ENCODE results near the gene KIAA0753. TPM values are rescaled to one million over a fixed set of nuclear protein-coding genes. Genes with fewer than 3 reads are reported as not detected.
"Not testable (repeated sequence)": the region's sequence is repeated elsewhere in the genome, so short reads cannot be mapped to it uniquely, and the experiment has no call there.

Gene KIAA0753
- total RNA-seq, 4 donors from 2014 or later, result 8.1 to 19.6 (median 13.8) TPM

GRCh38 chr17:6668727-6669425 lies 28.4 kb upstream of the KIAA0753 start:
- peak in 1 of 2 donors; percentile 73 for DNase-seq (ENCODE audit: low spot score in 2 of 2)
- intact Hi-C loops (cut with DNase I; ENCODE audit: low total_unique reads), result no loop called here
- no peak overlapping the region for H3K4me3 ChIP-seq (ENCODE audit: low read depth, poor library complexity, severe bottlenecking)
- WGBS, 2 donors, result 62 to 64% methylated on average over 14 of the region's 14 CpGs
- TF ChIP-seq POLR2A (IDR thresholded peaks at IDR 0.05), result no peak
- TF ChIP-seq, protein P1, sequence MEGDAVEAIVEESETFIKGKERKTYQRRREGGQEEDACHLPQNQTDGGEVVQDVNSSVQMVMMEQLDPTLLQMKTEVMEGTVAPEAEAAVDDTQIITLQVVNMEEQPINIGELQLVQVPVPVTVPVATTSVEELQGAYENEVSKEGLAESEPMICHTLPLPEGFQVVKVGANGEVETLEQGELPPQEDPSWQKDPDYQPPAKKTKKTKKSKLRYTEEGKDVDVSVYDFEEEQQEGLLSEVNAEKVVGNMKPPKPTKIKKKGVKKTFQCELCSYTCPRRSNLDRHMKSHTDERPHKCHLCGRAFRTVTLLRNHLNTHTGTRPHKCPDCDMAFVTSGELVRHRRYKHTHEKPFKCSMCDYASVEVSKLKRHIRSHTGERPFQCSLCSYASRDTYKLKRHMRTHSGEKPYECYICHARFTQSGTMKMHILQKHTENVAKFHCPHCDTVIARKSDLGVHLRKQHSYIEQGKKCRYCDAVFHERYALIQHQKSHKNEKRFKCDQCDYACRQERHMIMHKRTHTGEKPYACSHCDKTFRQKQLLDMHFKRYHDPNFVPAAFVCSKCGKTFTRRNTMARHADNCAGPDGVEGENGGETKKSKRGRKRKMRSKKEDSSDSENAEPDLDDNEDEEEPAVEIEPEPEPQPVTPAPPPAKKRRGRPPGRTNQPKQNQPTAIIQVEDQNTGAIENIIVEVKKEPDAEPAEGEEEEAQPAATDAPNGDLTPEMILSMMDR (IDR thresholded peaks at IDR 0.05), result no peak

DNA sequence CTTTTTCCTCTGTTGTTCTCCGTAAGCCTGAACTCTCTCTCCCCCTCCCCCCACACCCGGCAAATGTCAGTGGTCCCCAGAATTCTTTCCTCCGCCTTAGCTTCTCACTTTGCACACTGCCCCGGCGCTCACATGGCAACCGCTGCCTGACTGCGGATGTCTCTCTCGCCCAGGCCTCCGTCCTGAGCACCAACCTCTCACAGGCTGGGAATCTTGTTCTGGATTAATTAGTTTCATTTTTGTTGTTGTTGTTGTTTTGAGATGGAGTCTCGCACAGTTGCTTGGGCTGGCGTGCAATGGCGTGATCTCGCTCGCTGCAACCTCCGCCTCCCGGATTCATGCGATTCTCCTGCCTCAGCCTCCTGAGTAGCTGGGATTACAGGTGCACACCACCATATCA lies 27.7 kb upstream of the KIAA0753 start:
- intact Hi-C loops (cut with DNase I; ENCODE audit: low total_unique reads), result no loop called here
- no peak for TF ChIP-seq POLR2A (IDR thresholded peaks at IDR 0.05)
- TF ChIP-seq, protein P1 (IDR thresholded peaks at IDR 0.05), result no peak
- WGBS, 2 donors, result 86 to 87% methylated on average over 17 of the region's 17 CpGs
- DNase-seq (ENCODE audit: low spot score in 2 of 2), result peak in 1 of 2 donors; percentile 67
- H3K4me3 ChIP-seq (ENCODE audit: low read depth, poor library complexity, severe bottlenecking), result no peak overlapping the region

GRCh38 chr17:6667516-6667915 lies 27.0 kb upstream of the KIAA0753 start:
- TF ChIP-seq, protein P1 (IDR thresholded peaks at IDR 0.05), result no peak
- TF ChIP-seq POLR2A (IDR thresholded peaks at IDR 0.05), result no peak
- H3K4me3 ChIP-seq (ENCODE audit: low read depth, poor library complexity, severe bottlenecking), result no peak overlapping the region
- DNase-seq (ENCODE audit: low spot score in 2 of 2), result peak in 1 of 2 donors; percentile 60
- intact Hi-C loops (cut with DNase I; ENCODE audit: low total_unique reads), result no loop called here
- 57 to 67% methylated on average over 6 of the region's 6 CpGs for WGBS, 2 donors

GRCh38 chr17:6666557-6666956 lies 26.0 kb upstream of the KIAA0753 start:
- intact Hi-C loops (cut with DNase I; ENCODE audit: low total_unique reads), result no loop called here
- WGBS, 2 donors, result 71 to 83% methylated on average over 6 of the region's 6 CpGs
- peak; percentile 49 to 65 for DNase-seq (ENCODE audit: low spot score in 2 of 2)
- TF ChIP-seq, protein P1 (IDR thresholded peaks at IDR 0.05), result no peak
- no peak for TF ChIP-seq POLR2A (IDR thresholded peaks at IDR 0.05)
- no peak overlapping the region for H3K4me3 ChIP-seq (ENCODE audit: low read depth, poor library complexity, severe bottlenecking)

DNA sequence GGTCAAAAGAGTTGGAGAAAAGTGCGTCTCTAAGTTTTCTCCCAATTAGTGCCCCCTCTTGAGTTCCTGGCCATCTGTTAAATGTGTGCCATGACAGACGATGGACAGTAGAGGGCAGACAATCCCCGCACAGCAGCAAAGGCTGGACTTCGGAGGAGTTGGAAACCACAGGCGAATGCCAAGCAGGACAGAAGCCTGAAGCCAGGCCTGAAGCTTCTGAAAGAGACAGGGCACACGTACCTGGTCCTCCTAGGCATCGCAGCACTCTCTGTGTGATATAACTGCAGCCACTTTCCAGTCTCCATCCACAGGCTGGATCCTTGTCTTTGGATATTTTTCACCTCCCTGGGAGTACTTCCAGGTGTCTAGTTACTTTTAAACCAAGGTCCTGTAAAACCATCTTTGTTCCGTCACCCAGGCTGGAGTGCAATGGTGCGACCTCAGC lies 25.6 kb upstream of the KIAA0753 start:
- WGBS, 2 donors, result 13 to 15% methylated on average over 9 of the region's 9 CpGs
- intact Hi-C loops (cut with DNase I; ENCODE audit: low total_unique reads), result no loop called here
- H3K4me3 ChIP-seq (ENCODE audit: low read depth, poor library complexity, severe bottlenecking), result no peak overlapping the region
- TF ChIP-seq POLR2A (IDR thresholded peaks at IDR 0.05), result no peak
- TF ChIP-seq, protein P1 (IDR thresholded peaks at IDR 0.05), result no peak
- peak; percentile 58 to 90 for DNase-seq (ENCODE audit: low spot score in 2 of 2)

- H3K4me3 ChIP-seq (ENCODE audit: low read depth, poor library complexity, severe bottlenecking), result not testable (repeated sequence)
- intact Hi-C loops (cut with DNase I; ENCODE audit: low total_unique reads), result loop anchor here (5.0 kb wide), 1 partner anchor 344 kb away; no protein-coding TSS in a partner anchor
- DNase-seq (ENCODE audit: low spot score in 2 of 2), result peak in 1 of 2 donors; percentile 53
- 92% methylated on average over 14 of the region's 14 CpGs for WGBS, 2 donors
Observed at GRCh38 chr17:6663200-6663599, 22.7 kb upstream of the KIAA0753 start.

Measured in lower leg skin (tissue), 4 donors.